NCI-H524 treated with DMSO at 0.1 percent for 48 hours (cell line): ENCODE measurements around the gene QSOX1.
A peak's percentile ranks its signal among the peaks of the same experiment; 100 is the strongest.

Experiments used
- DNase-seq: peaks from one replicate; lab custom pipeline; 2025; lab: John Stamatoyannopoulos, UW

Gene QSOX1

GRCh38 chr1:180213401-180214170, 58.9 kb downstream of the QSOX1 start:
- DNase-seq = no peak

DNA sequence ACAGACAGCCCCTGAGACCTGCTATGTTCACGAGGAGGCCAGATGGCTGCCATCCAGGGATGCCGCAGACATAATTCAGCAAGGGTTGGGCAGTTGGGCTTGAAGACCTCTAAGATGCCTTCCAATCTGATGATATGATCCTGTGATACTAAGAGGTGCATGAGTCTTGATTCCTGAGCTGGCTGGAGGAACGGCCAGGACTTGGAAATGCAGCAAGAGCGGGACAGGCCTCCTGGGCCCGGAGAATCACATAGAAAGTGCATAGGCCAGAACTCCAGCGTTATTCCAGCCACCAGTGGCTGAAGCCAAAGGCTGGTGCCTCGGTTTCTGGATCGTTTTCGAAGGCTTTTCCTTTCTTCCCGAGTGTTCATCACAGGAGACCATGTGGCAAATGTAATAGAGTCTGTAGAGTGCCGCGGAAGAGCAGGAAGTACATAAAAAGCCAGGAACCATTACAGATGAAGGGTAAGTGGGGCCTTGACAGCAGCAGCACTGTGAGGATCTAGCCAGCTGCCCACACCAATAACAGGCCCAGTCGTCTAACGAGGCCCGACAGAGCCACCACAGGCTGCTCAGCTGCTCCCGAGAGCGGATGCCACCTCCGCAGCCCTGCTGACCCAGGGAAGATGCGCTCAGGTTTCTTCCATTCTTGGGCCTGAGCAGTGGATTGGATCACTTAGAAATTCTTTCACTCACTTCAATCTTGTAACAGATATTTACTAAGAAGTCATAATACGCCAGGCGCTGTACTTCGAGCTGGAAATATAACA, 61.4 kb downstream of the QSOX1 start:
- DNase-seq = no peak

DNA sequence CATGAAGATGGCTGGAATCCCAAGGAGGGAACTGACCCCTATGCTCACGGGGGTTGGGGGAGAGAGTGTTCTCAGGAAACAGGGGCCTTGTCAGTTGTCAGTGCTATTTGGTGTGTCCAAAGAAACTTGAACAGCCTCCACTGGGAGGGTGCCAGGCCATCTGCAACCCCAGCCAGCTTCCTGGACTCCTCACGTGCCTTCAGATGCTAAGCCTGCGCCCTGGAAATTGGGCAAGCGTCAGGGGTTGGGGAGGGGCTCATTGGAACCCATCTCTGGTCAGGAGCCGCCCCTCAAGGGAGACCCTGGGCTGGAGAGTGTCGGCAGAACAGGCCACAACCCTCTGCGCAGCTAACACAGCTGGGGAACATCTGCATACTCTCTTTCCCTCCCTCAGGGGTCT, 62.3 kb downstream of the QSOX1 start:
- no peak for DNase-seq

- DNase-seq = no peak
Observed at GRCh38 chr1:180218806-180219765, 64.4 kb downstream of the QSOX1 start.

DNA sequence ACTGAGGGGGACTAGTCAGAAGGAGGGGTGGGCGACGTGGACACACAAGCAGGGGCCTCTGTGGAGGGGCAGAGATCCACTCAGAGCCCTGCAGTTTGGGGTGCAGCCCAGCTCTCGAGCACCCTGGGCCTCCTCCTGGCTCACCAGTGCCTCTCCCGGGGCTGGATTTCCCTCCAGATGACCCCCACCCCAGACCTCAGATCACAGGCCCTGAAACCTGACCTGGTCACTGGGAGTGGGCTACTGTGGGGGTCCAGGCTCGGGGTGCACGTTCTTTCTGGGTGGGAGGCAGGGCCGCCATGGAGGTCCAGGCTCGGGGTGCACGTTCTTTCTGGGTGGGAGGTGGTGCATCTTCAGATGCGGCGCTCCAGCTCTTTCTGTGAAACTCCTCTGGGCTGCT, 65.1 kb downstream of the QSOX1 start:
- no peak for DNase-seq

GRCh38 chr1:180221462-180221861, 66.8 kb downstream of the QSOX1 start:
- no peak for DNase-seq

DNA sequence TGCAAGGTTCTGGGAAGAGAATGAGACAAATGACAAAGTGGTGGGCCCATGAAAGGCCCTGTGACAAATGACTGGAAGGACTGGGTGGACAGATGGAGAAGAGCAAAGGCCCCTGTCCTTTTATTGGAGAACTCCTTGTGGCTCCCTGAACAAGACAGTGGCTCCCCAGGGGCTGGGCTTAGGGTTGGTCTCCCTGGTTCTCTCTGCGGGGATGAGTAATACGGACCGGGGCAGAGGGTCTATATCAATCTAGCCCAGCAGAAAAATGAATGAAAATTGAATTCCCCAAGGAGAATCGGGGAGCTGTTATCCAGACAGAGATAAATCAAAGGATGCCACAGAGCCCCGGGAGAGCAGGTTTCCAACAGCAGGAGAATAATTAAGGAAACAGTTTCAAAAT, 70.2 kb downstream of the QSOX1 start:
- no peak for DNase-seq

DNA sequence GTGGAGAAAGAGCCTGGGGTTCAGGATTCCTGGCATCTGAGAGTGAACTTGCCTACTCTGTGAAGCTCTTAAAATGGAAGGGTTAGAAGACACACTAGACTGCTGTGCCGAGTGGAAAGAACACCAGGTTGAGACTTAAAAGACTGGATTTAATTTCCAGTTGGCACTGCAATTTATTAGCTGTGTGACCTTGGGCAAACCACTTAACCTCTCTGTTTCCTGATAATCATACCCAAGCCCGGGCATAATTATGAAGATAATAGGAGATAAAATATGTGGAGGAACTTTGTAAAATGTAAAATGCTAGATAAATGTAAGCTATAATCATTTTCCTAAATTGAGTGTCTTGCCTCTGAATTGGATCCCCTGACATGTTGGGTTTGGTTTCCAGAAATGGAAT, 70.7 kb downstream of the QSOX1 start:
- no peak for DNase-seq

- no peak for DNase-seq
Observed at GRCh38 chr1:180227861-180228647, 73.4 kb downstream of the QSOX1 start.

DNA sequence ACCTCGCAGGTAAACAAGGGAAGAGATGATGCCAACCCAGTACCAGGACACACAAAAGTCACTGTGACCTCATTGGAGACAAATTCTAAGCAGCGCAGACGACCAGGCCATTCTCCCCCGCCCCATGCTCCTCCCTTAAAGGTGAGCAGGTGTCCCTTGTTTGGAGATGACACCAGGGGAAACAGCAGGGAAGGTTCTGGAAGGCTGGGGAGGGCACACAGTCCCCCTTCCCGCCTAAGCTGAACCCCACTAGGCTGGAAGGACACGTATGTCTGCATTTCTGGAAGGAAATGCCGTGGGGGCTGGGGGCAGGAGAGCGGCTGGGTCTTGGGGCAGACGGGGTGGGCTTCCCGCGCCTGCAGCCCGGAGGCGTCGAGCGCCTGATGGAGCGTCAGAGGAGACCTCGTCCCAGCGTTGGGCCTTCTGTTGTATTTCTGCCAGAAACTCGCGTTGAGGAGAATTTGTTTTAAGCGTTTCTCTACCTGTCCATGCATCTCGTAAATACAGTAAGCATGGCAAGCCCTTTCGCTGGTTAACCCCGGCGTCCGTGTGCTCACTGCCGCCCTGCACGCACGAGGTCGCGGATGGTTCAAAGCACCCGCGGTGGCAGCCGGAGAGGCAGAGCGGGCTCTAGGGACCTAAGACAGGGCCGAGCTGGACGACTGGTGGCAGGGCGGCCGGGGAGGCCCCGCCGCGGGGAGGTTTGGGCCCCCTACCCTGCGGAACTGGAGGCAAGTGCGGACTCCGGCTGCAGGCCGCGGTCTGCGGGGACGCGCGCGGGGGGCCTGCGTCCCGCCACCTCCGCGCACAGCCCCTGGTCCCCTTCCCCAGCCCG, 74.2 kb downstream of the QSOX1 start:
- no peak for DNase-seq

DNA sequence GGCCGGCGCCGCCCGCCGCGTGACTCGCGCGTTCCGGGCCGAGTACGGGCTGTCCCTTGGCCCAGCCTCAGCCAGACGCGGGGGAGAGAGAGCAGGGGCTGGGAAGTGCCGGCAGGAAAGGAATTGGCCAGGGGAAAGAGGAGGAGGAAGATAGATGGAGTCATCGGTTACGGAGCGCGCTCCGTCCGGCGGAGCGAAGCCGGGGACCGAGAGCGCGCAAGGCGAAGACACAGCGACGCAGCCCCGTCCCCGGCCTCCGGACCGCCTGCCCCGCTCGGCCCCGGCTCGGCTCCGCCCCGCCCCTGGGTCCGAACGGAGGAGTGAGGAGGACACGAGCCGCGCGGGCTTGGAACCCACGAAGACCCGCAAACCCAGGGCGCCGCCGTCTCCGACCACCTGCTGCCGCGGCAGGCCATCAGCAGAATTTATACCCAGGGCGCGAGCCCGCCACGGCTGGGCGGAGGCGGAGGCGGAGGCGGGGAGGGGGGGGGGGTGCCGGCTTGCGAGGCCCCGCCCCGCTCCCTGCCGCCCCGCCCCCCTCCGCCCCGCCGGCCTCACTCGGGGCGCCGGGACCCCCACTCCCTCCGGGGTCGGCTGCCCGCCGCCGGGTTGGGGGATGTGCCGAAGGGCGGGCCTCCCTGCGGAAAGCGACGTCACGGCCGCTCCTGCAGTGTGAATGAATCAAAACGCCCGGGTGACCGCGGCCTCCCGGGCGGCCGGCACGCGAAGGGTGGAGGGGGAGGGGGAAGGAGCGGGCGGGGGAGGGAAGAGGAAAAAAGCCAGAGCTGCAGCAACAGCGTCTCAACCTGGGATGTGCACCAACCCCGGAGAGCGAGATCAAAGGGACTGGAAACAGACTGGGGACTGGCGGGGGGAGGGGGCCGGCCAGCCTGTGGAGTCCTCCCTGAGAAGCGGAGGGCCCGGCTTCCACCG, 75.1 kb downstream of the QSOX1 start, which contains the start of gene LHX4:
Gene LHX4, plus strand, starts transcription at position 782 of the 933 bp plus-strand sequence. CDS start 266 bp downstream, outside the sequence.
- DNase-seq = peak; percentile 35

GRCh38 chr1:180230416-180230790, 75.7 kb downstream of the QSOX1 start:
- DNase-seq = no peak

GRCh38 chr1:180230791-180231505, 76.3 kb downstream of the QSOX1 start:
- no peak for DNase-seq

- DNase-seq = no peak
Observed at GRCh38 chr1:180231506-180231921, 76.8 kb downstream of the QSOX1 start.

- DNase-seq = no peak
Observed at GRCh38 chr1:180231936-180232335, 77.3 kb downstream of the QSOX1 start.

DNA sequence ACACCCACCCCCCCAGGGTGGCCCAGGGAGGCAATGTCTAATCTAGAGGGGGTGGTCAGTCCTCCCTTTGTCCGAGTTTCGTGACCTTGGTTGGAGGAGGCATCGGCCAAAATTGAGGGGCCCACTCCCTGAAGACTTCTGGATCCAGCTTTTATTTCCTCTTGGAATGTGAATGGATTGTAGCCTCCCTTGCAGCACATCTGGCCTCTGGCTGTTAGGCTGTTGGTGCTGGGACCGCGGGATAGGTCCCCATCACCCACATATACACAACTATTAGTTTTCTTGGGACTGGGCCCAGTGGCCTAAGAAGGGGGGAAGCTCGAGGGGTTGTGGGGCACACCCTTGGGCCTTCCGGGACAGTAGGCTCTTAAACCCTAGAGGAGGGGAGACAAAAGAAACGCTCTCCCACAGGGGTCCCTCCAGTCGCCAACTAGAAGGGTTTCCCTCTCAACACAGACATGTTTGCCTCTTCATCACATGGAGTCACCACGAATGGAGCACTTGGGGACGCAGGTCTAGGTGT, 77.9 kb downstream of the QSOX1 start:
- DNase-seq = no peak

DNA sequence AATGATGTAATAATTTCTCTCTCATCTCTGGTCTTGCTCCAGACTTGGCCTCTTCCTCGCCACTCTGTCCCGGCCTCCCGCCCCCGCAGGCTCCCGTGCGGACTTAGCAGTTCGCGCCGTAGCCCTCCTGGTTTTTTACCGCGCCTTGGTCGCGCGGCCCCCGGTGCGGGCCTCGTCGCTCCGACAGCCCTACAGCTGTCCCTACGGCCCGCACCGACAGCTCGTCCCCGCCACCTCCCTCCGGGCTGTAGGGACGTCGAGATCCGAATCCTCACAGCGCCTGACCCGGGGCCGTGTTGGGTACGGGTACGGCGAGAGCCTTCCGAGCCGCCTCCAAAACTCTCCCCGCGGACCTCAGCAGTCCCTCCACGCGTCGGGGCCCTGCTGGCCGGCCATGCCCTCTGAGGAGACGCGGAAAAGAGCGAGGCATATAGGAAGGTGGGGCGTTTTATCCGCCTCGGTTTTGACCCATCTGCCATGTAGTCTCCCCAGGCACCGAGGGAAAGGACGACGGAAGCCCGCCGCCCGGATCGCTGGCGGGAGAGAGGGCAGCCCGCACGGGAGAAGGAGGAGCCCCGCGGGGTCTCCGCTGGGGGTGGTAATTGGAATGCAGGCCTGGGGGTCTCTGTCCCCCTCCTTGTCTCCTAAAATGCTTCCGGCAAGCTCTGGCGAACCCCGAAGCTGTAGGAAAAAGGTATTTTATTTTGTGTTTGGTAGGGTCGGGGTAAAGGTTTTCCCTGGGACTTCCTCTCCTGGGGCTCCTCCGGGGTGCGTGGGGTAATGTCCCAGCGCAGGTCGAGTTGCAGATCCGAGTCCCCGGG, 78.7 kb downstream of the QSOX1 start:
- DNase-seq = no peak
